ENCODE measurements around the gene LRFN2.

Gene LRFN2

GRCh38 chr6:40353197-40353966, 233.8 kb downstream of the LRFN2 start:
- Histone ChIP-seq H3F3A (ENCODE audit: low read depth) (no peaks in the 10 kb centered on the region), H3K4me3 (ENCODE audit: low read length, poor library complexity, severe bottlenecking) (no peak overlapping the region), H3K27me3 (ENCODE audit: insufficient read depth, low read length, poor library complexity, severe bottlenecking) (no peaks in the 10 kb centered on the region), H3K36me3 (ENCODE audit: insufficient read depth, low read length) (no peaks in the 10 kb centered on the region), H2AFZ (ENCODE audit: low read length) (no peak overlapping the region), H3K9me2 (replicated peaks; ENCODE audit: low read depth, low read length) (no peaks in the 10 kb centered on the region), H3K9ac (ENCODE audit: low read depth, low read length, poor library complexity, severe bottlenecking) (no peak overlapping the region), H3K9me3 (ENCODE audit: insufficient read depth, low read depth, low read length) (no peaks in the 10 kb centered on the region), H4K20me1 (ENCODE audit: insufficient read depth, low read length, poor library complexity, severe bottlenecking) (no peaks in the 10 kb centered on the region), H3K79me2 (ENCODE audit: insufficient read depth, low read length) (no peaks in the 10 kb centered on the region), H3K4me2 (ENCODE audit: low read depth, low read length, poor library complexity, severe bottlenecking) (no peak overlapping the region), H3K4me1 (ENCODE audit: insufficient read depth, low read length, poor library complexity, severe bottlenecking) (no peaks in the 10 kb centered on the region)
- no peak for TF ChIP-seq EZH2phosphoT487 (IDR thresholded peaks at IDR 0.05; ENCODE audit: borderline replicate concordance)
- TF ChIP-seq, protein P1, sequence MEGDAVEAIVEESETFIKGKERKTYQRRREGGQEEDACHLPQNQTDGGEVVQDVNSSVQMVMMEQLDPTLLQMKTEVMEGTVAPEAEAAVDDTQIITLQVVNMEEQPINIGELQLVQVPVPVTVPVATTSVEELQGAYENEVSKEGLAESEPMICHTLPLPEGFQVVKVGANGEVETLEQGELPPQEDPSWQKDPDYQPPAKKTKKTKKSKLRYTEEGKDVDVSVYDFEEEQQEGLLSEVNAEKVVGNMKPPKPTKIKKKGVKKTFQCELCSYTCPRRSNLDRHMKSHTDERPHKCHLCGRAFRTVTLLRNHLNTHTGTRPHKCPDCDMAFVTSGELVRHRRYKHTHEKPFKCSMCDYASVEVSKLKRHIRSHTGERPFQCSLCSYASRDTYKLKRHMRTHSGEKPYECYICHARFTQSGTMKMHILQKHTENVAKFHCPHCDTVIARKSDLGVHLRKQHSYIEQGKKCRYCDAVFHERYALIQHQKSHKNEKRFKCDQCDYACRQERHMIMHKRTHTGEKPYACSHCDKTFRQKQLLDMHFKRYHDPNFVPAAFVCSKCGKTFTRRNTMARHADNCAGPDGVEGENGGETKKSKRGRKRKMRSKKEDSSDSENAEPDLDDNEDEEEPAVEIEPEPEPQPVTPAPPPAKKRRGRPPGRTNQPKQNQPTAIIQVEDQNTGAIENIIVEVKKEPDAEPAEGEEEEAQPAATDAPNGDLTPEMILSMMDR (conservative IDR thresholded peaks at IDR 0.05; ENCODE audit: low read length): no peak

GRCh38 chr6:40352527-40353170, 234.5 kb downstream of the LRFN2 start:
- no peak overlapping the region for H3K4me3 ChIP-seq (ENCODE audit: low read length, poor library complexity, severe bottlenecking)
- no peaks in the 10 kb centered on the region for H3F3A ChIP-seq (ENCODE audit: low read depth)
- no peaks in the 10 kb centered on the region for H3K9me2 ChIP-seq (replicated peaks; ENCODE audit: low read depth, low read length)
- no peaks in the 10 kb centered on the region for H3K27me3 ChIP-seq (ENCODE audit: insufficient read depth, low read length, poor library complexity, severe bottlenecking)
- no peaks in the 10 kb centered on the region for H3K9me3 ChIP-seq (ENCODE audit: insufficient read depth, low read depth, low read length)
- no peak for TF ChIP-seq EZH2phosphoT487 (IDR thresholded peaks at IDR 0.05; ENCODE audit: borderline replicate concordance)
- TF ChIP-seq, protein P1 (conservative IDR thresholded peaks at IDR 0.05; ENCODE audit: low read length): no peak
- H4K20me1 ChIP-seq (ENCODE audit: insufficient read depth, low read length, poor library complexity, severe bottlenecking): no peaks in the 10 kb centered on the region
- no peaks in the 10 kb centered on the region for H3K4me1 ChIP-seq (ENCODE audit: insufficient read depth, low read length, poor library complexity, severe bottlenecking)
- no peak overlapping the region for H3K4me2 ChIP-seq (ENCODE audit: low read depth, low read length, poor library complexity, severe bottlenecking)
- no peaks in the 10 kb centered on the region for H3K36me3 ChIP-seq (ENCODE audit: insufficient read depth, low read length)
- H2AFZ ChIP-seq (ENCODE audit: low read length): no peak overlapping the region
- no peak overlapping the region for H3K9ac ChIP-seq (ENCODE audit: low read depth, low read length, poor library complexity, severe bottlenecking)
- no peaks in the 10 kb centered on the region for H3K79me2 ChIP-seq (ENCODE audit: insufficient read depth, low read length)

DNA sequence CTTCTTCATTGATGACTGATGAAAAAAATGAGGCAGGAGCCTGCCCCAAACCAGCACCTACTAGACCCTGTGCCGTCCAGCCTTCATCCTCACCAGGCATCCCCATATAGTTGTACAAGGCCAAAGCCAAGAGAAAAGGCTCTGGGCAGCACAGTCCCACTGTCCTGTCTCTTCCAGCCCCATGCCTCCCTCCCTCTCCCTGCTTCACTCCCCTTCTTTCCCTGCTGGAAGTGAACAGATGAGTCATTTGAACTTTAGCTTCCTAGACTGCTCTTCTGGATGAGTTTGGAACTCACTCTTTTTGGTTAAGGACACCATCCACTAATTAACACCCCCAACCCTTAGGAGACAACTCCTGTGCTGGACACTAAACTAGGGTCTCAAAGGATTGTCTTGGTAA, 235.2 kb downstream of the LRFN2 start:
- no peaks in the 10 kb centered on the region for H3K9me2 ChIP-seq (replicated peaks; ENCODE audit: low read depth, low read length)
- no peaks in the 10 kb centered on the region for H3K36me3 ChIP-seq (ENCODE audit: insufficient read depth, low read length)
- H3K4me1 ChIP-seq (ENCODE audit: insufficient read depth, low read length, poor library complexity, severe bottlenecking): no peaks in the 10 kb centered on the region
- no peaks in the 10 kb centered on the region for H4K20me1 ChIP-seq (ENCODE audit: insufficient read depth, low read length, poor library complexity, severe bottlenecking)
- no peak overlapping the region for H2AFZ ChIP-seq (ENCODE audit: low read length)
- H3K27me3 ChIP-seq (ENCODE audit: insufficient read depth, low read length, poor library complexity, severe bottlenecking): no peaks in the 10 kb centered on the region
- no peaks in the 10 kb centered on the region for H3F3A ChIP-seq (ENCODE audit: low read depth)
- TF ChIP-seq, protein P1 (conservative IDR thresholded peaks at IDR 0.05; ENCODE audit: low read length): no peak
- no peak for TF ChIP-seq EZH2phosphoT487 (IDR thresholded peaks at IDR 0.05; ENCODE audit: borderline replicate concordance)
- no peak overlapping the region for H3K4me2 ChIP-seq (ENCODE audit: low read depth, low read length, poor library complexity, severe bottlenecking)
- H3K4me3 ChIP-seq (ENCODE audit: low read length, poor library complexity, severe bottlenecking): no peak overlapping the region
- no peaks in the 10 kb centered on the region for H3K9me3 ChIP-seq (ENCODE audit: insufficient read depth, low read depth, low read length)
- no peak overlapping the region for H3K9ac ChIP-seq (ENCODE audit: low read depth, low read length, poor library complexity, severe bottlenecking)
- no peaks in the 10 kb centered on the region for H3K79me2 ChIP-seq (ENCODE audit: insufficient read depth, low read length)

Data from Loucy (cell line).